H54 (cell line): ENCODE results near the gene LAMA2.

Experiments used
- DNase-seq: peaks from one replicate; pipeline ENCODE4 v3.0.0; 2011; ENCODE audit warnings: low spot score, mixed read lengths; ENCODE audit not compliant: insufficient read length
- FAIRE-seq: peaks from 3 replicates; lab custom pipeline; 2011; peaks lifted over from hg19 to GRCh38; lab: Jason Lieb, UNC
- POLR2A ChIP-seq: IDR thresholded peaks from 2 replicates; pipeline ENCODE4 v1.6.1; 2011; ENCODE audit warnings: low read depth, mild to moderate bottlenecking, low read length

LAMA2 gene

DNA sequence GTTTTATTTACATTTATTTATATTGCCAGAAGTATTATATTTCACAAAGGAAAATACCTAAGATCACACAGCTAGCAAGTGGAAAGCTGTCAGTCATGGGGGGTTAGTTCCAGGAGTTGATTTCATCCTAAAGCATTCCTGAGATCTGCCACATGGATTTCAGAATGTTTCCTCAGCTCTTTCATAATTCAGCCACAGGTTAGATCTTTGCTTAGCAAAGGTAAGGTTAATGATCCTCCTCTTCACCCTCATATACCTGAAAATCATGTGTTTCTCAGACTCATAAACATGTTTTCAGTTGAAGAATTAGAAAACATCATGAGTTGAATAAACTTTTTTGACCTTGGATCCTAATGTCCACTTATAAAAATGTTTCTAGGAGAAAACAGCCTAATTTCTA, 611.6 kb downstream of the LAMA2 start:
- no peak for DNase-seq
- no peak for TF ChIP-seq POLR2A
- no peak for FAIRE-seq

DNA sequence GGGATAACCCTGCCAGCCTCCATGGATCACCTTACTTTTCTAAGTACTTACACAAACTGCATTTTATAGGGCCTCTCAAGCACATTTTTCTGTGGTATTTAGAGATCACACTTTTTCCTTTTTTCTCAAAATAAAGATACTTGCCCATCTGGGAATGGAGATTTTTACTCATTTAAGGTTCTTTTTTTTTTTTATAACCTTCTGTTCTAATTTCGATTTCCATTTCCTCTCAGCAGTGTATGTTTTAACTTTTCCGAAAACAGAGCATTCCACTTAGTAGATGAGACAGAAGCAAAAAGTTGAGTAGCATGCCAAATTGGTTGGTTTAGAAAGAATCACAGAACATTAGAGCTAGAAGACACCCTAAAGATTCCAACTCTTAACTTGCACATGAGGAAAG, 612.7 kb downstream of the LAMA2 start:
- no peak for FAIRE-seq
- no peak for DNase-seq
- TF ChIP-seq POLR2A: no peak

DNA sequence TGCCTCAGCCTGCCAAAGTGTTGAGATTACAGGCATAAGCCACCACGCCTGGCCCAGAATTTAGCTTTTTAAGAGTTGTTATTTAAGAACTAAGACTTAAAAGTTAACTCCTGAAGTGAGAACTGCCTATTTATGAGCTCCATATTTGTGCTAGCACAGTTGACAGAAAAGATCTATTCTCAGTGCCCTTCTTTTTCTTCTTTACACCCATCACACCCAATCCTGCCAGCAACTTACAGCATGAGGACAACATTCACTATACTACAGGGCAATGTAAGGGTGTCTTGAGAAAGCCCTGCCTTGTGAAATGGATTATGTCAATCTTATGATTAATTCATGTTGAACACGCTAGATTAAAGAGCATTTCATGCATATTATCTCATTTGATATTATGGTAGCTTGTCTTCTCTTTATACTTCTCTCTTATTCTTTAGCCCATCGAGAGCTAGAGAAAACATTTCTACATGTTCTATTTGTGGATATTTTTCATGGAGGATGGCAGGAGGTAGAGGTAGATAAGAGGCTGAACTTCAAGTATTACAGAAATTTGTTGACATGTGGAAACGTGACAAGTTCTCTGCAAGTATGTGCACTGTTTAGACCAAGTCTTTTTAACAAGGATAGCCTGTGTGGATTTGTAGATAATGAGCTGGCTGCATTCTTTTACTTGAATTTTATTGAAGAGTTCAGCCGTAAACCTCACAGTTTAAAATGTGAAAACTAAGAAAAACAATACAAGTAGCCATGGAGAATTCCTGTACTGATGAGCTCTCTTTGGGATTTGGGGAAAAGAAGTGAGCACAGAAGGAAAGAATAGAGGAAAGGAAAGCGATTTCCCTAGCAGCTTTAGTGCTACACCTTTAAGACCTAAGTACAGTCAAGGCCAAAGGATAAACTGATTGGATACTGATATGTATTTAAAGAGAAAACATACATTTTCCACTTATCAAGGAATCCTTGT, 614.8 kb downstream of the LAMA2 start:
- no peak for TF ChIP-seq POLR2A
- DNase-seq: no peak
- no peak for FAIRE-seq

DNA sequence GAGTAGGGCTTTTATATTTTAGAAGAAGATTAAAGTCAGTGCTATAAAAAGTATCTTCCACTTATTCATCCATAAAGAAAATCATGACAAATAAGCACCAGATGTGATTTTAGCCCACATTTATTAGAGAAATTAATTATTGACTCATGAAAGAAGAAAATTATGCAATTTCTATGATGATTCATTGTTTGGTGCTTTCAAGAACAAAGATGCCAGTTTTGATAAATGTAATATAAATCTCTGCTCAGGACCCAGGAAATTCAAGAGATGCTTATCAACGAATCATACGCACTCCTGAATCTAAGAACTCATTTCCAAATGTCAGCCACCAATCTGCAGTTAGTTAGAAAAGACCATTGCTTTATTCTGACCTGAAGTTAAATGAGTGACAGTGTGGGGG, 615.6 kb downstream of the LAMA2 start:
- DNase-seq (no peak), FAIRE-seq (no peak)
- no peak for TF ChIP-seq POLR2A

DNA sequence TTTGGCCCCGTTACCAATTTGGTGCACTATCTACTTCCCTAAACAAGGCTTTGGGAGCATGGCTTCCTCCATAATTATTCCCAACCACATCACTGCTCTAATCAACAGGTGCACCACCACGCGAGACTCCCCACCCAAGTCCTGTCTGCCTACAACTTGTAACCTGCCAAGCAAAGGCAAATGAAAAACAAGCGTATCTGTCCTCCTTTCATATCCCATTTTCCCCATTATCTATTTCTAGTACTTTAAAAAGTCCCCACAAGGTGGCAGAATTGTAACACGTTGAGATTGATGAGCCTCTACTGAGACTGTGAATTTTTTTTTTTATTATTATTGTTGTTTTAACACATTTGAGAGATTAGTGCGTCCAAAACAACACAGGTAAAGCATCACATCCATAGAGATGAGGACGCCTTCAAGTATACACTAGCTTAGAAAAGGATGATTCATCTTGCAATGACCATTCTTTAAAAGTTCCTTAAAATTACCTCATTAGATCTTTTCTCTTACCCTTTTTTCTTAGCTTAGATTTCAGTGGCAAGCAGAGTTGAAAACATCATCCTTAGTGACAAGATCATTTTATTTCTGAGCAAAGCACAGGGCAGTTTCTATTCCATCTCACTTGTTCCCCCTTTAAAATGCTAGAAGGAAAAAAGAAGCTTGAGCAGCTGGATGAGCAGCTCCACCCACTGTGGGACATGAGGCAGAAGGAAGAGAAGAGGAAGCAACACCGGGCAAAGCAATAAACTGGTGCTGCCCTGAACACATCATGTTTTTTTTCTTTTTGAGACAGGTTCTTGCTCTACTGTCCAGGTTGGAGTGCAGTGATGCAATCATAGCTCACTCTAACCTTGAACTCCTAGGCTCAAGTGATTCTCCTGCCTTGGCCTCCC, 616.3 kb downstream of the LAMA2 start:
- TF ChIP-seq POLR2A: no peak
- DNase-seq (no peak), FAIRE-seq (no peak)

DNA sequence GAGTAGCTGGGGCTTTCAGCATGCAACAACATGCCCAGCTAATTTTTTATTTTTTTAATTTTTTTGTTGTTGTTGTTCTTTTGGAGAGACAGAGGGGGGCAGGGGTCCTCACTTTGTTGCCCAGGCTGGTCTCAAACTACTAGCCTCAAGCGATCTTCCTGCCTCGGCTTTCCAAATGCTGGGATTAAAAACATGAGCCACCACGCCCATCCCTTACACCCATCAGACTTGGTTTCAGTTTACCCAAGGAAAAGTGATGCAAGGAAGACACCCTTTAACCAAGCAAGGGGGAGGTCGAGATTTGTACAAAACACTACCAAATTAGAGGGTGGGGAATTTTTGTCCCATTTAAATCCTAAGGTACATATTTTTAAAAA, 616.9 kb downstream of the LAMA2 start:
- FAIRE-seq (no peak), DNase-seq (no peak)
- no peak for TF ChIP-seq POLR2A

DNA sequence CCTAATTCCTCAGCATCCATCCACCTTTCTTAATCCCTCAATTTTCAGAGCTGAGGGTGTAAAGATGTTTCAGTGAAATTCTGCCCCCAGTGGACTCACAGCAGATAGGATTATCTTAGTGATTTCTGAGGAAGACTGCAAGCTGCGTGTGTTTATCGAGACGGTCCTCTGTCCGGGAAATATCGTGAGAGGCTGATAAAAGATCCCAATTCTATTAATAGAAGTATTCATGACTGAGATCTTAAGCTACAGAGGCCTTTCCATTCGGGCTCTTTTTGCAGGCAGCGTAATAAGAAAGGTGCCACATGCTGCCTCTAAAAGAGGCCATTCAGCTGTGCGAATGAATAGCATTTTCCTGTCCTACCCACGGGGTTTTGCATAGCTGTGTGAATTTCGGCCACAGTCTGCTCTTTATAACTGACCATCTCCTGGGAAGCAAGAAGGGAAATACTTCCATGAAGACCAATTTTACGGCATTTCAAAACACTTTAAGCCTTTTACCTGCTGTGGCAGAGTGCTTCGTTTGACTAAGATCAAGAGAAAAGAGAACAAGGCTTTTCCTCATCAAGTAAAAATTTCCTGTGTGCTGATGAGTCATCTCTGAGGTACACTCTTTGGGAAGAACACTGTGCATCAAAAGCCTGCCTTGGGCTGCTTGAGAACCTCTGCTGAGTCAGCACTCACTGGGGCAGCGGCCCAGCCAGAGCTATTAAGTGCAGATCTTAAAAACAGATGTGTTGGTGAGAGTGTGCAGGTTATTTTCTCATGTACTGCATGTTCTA, 618.2 kb downstream of the LAMA2 start:
- no peak for TF ChIP-seq POLR2A
- DNase-seq (peak; percentile 29), FAIRE-seq (peak; percentile 88)

DNA sequence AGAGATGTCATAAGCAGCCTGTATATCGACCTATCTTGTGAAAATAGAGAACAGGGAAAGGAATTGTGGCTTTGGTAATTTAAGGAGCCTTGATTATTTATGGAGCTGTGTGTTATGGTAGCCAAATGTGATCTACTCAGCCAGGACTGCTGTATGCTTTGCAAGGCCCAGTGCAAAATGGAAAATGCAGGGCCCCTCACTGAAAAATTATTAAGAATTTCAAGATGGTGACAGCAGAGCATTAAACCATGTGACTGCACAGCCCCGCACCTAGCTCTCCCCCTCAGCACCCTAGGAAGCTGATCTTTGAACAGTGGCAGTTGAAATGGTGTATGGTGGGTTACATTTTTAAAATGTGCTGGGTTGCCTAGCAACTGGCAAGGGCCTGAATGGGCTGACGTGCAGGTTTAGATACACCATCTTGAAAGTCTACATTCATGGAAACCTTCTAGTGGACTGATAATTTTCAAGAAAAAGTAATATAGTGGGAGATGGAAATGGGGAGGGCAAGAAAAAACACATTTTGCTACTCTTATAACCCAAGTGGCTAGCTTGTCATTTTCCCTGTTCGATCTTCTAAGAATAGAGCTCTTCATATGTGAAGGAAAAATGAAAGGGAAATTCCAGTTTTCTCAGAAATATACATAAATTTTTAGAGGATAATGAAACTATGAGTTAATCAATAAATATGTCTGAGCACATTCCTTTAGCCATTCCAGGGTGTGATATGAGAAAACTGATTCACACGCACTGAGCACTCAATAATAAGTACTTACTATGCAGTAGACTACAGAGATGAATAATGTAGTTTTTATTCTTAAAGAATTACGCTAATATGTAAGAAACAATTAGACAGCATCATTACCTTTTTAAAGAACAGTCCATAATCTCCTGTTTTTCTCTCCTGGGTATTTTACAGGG, 619.1 kb downstream of the LAMA2 start:
- TF ChIP-seq POLR2A: no peak
- DNase-seq (no peak), FAIRE-seq (no peak)

DNA sequence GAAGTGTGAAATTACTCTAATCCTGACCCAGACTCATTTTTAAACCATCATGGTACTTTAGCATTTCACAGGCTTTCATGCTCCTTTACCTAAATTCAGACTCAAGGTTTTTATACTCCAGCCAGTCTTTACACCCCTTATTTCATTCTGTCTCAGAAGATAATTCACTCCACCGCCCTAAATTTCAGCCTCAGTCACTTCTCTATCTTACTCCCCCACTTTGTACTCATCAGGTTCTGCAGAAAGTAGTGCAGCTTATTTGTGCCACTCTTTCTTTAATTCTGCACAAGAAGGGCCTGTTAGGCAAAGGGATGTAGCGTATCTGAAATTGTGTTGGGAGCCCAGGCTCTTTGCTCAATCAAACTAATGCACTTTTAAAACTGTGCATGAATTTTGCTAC, 621.5 kb downstream of the LAMA2 start:
- FAIRE-seq (no peak), DNase-seq (no peak)
- TF ChIP-seq POLR2A: no peak

DNA sequence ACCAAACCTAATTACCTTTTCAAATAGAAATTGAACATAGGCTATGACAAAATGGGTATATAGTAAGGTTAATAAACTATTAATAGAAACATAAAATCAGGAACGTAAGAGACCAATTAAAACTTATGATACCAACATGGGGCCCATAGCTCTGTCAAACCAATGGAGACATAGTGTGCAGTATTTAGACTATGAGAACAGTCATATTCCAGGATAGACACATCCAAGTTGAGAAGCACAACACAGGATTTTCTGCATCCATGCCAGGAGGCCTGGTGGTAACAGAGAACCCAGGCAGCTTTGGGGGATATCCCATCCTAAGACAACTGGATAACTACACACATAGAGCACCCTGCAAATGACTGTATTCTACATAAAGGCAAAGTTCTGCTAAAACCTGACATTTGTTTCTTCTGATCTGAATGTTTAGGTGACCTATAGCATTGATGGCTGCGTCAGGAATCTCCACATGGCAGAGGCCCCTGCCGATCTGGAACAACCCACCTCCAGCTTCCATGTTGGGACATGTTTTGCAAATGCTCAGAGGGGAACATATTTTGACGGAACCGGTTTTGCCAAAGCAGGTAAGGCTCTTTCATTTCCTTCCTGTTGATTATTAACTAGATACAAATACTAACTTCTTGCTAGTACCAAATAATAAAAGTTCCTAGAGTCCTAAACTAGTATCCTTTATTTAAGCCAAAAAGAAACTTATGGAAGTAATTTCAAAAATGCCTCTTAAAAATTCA, 624.3 kb downstream of the LAMA2 start:
- FAIRE-seq (no peak), DNase-seq (no peak)
- no peak for TF ChIP-seq POLR2A

DNA sequence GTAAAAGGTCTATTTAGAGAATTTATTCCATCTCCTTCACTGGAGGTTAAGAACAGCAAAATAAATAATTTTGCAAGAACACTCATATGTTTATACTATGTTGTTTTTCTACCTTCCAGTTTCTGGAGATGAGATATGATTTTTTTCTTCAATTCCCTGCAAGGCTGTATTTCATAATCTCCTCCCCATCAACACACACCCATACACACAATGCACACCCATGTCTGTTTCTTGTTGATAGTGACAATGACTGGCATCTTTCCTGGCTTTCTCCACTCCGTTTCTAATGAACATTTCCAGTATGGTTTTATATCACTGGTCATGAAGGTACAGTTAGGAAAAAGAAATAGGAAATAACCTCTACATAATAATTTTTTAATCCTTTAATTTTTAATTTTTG, 624.9 kb downstream of the LAMA2 start:
- FAIRE-seq (no peak), DNase-seq (no peak)
- no peak for TF ChIP-seq POLR2A
